ENCODE measurements around the gene OGDHL. TPM values are rescaled to one million over a fixed set of nuclear protein-coding genes. Genes with fewer than 3 reads are reported as not detected.

Gene OGDHL
- total and polyA plus RNA-seq, 2 of the 13 experiments (the other 11 are each of a cell fraction or from before 2014, with no cell fraction given): 3.0 to 9.8 TPM

- TF ChIP-seq ZBTB34 (CRISPR knock-in tag; IDR thresholded peaks at IDR 0.05) (no peak), NCOA5 (CRISPR knock-in tag; IDR thresholded peaks at IDR 0.05) (no peak), BATF2 (CRISPR knock-in tag; IDR thresholded peaks at IDR 0.05) (no peak)
Observed at GRCh38 chr10:49747303-49747646, 14.8 kb downstream of the OGDHL start (continued).

GRCh38 chr10:49746626-49747302, 15.4 kb downstream of the OGDHL start:
- Histone ChIP-seq H3K9me3 (ENCODE audit: low read length) (no peaks in the 10 kb centered on the region), H3K4me1 (ENCODE audit: insufficient read depth, low read length) (peaks cover 9% of the 10 kb centered on the region; the same call in 1 of the 2 replicates), H3K9ac (ENCODE audit: insufficient read depth, low read depth, low read length) (no peak overlapping the region), H4K20me1 (ENCODE audit: insufficient read depth, low read length) (no peaks in the 10 kb centered on the region), H3K79me2 (ENCODE audit: insufficient read depth, low read length) (no peaks in the 10 kb centered on the region), H2AFZ (ENCODE audit: low read length) (no peak overlapping the region), H3K27ac (ENCODE audit: extremely low read length, insufficient read depth, low read length) (no peak overlapping the region), H3K4me2 (ENCODE audit: low read depth, low read length) (no peak overlapping the region), H3K4me3 (replicated peaks in 1 of 3; ENCODE audit: insufficient read depth in 1 of 3, low read depth in 2 of 3, low read length in 3 of 3) (no peak overlapping the region), H3K27me3 (ENCODE audit: control insufficient read depth in 1 of 2, insufficient read depth in 2 of 2, low read length in 2 of 2) (no peaks in the 10 kb centered on the region), H3K36me3 (replicated peaks in 1 of 2; ENCODE audit: control insufficient read depth in 1 of 2, insufficient read depth in 2 of 2, low read length in 2 of 2) (no peaks in the 10 kb centered on the region; a peak in 1 of 5 replicates)
- DNase-seq (ENCODE audit: low spot score) (no peak), ATAC-seq (no peak), FAIRE-seq (no peak)
- CTCF ChIA-PET (ENCODE audit: low intra/inter-chr PET ratio, low total read pairs): no interaction called here
- in situ Hi-C loops (cut with HindIII; ENCODE audit: extremely low pct_ligation_motif_present, low pct_unique_long_range_greater_than_20kb): no loop called here
- POLR2A ChIA-PET: no interaction called here
- intact Hi-C loops (cut with micrococcal nuclease; ENCODE audit: unreplicated experiment): no loop called here
- TF ChIP-seq MTA3 (CRISPR knock-in tag; IDR thresholded peaks at IDR 0.05) (no peak), ZNF615 (CRISPR knock-in tag; IDR thresholded peaks at IDR 0.05; ENCODE audit: borderline replicate concordance) (no peak), CENPT (CRISPR knock-in tag; IDR thresholded peaks at IDR 0.05; ENCODE audit: low read depth) (no peak), CEBPG (CRISPR knock-in tag; IDR thresholded peaks at IDR 0.05) (no peak), KLF13 (CRISPR knock-in tag; IDR thresholded peaks at IDR 0.05) (no peak), MED13 (CRISPR knock-in tag; IDR thresholded peaks at IDR 0.05) (no peak), ZNF619 (CRISPR knock-in tag; IDR thresholded peaks at IDR 0.05) (no peak), SCMH1 (CRISPR knock-in tag; IDR thresholded peaks at IDR 0.05; ENCODE audit: borderline replicate concordance) (no peak), PTBP1 (IDR thresholded peaks at IDR 0.05; ENCODE audit: low read depth, low read length, poor library complexity, severe bottlenecking) (no peak), FOXA1 (IDR thresholded peaks at IDR 0.05) (no peak), FOXA1 (CRISPR knock-in tag; IDR thresholded peaks at IDR 0.05) (no peak), ATF1 (CRISPR knock-in tag; IDR thresholded peaks at IDR 0.05) (no peak), MBD4 (IDR thresholded peaks at IDR 0.05; ENCODE audit: borderline replicate concordance, low read length) (no peak), ZFYVE20 (CRISPR knock-in tag; IDR thresholded peaks at IDR 0.05; ENCODE audit: borderline replicate concordance, low read depth) (no peak), ZNF691 (CRISPR knock-in tag; IDR thresholded peaks at IDR 0.05; ENCODE audit: borderline replicate concordance, low read depth) (no peak), MAX (IDR thresholded peaks at IDR 0.05) (no peak), TERF1 (CRISPR knock-in tag; IDR thresholded peaks at IDR 0.05) (no peak)
- BruUV-seq (replicated peaks): no TSS peak
- WGBS (ENCODE audit: low lambda C conversion rate): 90% methylated on average over 17 of the region's 20 CpGs
